ENCODE measurements around the gene CFAP300.

DNA sequence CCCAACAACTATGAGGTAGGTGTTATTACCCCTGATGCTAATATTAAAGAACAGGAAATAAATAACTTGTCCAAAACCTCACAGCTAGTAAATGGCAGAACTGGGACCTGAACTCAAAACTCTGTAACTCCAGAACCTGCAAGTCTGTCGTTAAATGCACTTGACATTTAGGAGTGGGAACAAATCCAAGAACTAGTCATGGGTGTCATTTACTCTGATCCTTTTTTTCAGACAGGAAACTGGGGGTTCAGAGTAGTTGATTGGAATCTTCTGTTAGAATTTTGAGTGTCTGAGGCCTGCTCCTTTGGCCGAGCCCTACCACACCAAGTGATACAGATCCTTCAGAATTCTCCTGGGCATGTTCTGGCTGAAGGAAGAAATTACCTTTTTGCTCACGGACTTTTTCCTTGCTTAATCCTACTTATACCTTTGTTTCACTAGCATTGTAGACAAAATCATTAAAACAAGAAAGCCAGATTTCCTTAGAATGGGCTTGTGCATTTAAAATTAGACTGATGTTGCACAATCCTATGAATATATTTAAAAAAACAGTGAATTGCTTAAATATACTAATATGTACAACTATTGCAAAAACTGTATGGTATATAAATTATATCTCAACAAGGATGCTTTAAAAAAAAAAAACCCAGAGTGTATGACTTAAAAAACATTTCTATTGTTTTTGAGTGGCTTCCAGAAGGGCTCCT, 61.6 kb downstream of the CFAP300 start:
- TF ChIP-seq, protein P1, sequence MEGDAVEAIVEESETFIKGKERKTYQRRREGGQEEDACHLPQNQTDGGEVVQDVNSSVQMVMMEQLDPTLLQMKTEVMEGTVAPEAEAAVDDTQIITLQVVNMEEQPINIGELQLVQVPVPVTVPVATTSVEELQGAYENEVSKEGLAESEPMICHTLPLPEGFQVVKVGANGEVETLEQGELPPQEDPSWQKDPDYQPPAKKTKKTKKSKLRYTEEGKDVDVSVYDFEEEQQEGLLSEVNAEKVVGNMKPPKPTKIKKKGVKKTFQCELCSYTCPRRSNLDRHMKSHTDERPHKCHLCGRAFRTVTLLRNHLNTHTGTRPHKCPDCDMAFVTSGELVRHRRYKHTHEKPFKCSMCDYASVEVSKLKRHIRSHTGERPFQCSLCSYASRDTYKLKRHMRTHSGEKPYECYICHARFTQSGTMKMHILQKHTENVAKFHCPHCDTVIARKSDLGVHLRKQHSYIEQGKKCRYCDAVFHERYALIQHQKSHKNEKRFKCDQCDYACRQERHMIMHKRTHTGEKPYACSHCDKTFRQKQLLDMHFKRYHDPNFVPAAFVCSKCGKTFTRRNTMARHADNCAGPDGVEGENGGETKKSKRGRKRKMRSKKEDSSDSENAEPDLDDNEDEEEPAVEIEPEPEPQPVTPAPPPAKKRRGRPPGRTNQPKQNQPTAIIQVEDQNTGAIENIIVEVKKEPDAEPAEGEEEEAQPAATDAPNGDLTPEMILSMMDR (conservative IDR thresholded peaks at IDR 0.05), result no peak
- TF ChIP-seq EZH2 (IDR thresholded peaks at IDR 0.05; ENCODE audit: low read depth), result no peak

Measured in PC-9 (cell line).